Neuronal stem cell (in vitro differentiated cells): Measurements from ENCODE around the gene PRUNE1.

Experiments used
- DNase-seq: peaks from one replicate; pipeline ENCODE4 v3.0.0-alpha.2; 2013; ENCODE audit warnings: low spot score
- H2AFZ ChIP-seq: one replicate; pipeline ENCODE4 v1.6.1; 2013; ENCODE audit warnings: mild to moderate bottlenecking, low read length, inconsistent platforms
- H2AK5ac ChIP-seq: 2 replicates; pipeline ENCODE4 v1.6.1; 2013; ENCODE audit warnings: low read depth, mild to moderate bottlenecking, inconsistent platforms, low read length, moderate library complexity, mixed read lengths
- H2BK120ac ChIP-seq: 2 replicates; pipeline ENCODE4 v1.6.1; 2013; ENCODE audit warnings: low read depth, mild to moderate bottlenecking, inconsistent platforms, low read length, moderate library complexity, mixed read lengths
- H2BK12ac ChIP-seq: one replicate; pipeline ENCODE4 v1.6.1; 2013; ENCODE audit warnings: low read length, inconsistent platforms
- H2BK15ac ChIP-seq: 2 replicates; pipeline ENCODE4 v1.6.1; 2013; ENCODE audit warnings: mild to moderate bottlenecking, low read length, inconsistent platforms, mixed read lengths
- H2BK5ac ChIP-seq: one replicate; pipeline ENCODE4 v1.6.1; 2013; ENCODE audit warnings: inconsistent platforms, mild to moderate bottlenecking, low read length, moderate library complexity
- H3K14ac ChIP-seq: one replicate; pipeline ENCODE4 v1.6.1; 2013; ENCODE audit warnings: low read length, inconsistent platforms
- H3K18ac ChIP-seq: 2 replicates; pipeline ENCODE4 v1.6.1; 2013; ENCODE audit warnings: low read length, inconsistent platforms
- H3K23ac ChIP-seq: 2 replicates; pipeline ENCODE4 v1.6.1; 2013; ENCODE audit warnings: low read depth, mild to moderate bottlenecking, mixed read lengths, low read length, inconsistent platforms; ENCODE audit not compliant: poor library complexity
- H3K27ac ChIP-seq: replicated peaks from 3 replicates; pipeline ENCODE4 v1.5.1; 2013; ENCODE audit warnings: low read length, inconsistent platforms
- H3K27me3 ChIP-seq, 3 experiments: 2 replicates each; pipeline ENCODE4 v1.6.1; 2013; ENCODE audit warnings: low read length in 3 of 3, mild to moderate bottlenecking in 2 of 3, inconsistent platforms in 1 of 3, low read depth in 1 of 3, mixed read lengths in 1 of 3, moderate library complexity in 1 of 3; ENCODE audit not compliant: control insufficient read depth in 3 of 3, insufficient read depth in 3 of 3
- H3K36me3 ChIP-seq, 2 donors: replicated peaks in 1 of 2; 2 replicates each; pipeline ENCODE4 v1.6.1; 2013; ENCODE audit warnings: low read length in 2 of 2; ENCODE audit not compliant: control insufficient read depth in 2 of 2, insufficient read depth in 2 of 2
- H3K4ac ChIP-seq: 2 replicates; pipeline ENCODE4 v1.6.1; 2013; ENCODE audit warnings: inconsistent platforms, mild to moderate bottlenecking, low read length, moderate library complexity
- H3K4me1 ChIP-seq, 2 donors: 1 replicate in 1 of 2; 2 replicates in 1 of 2; pipeline ENCODE4 v1.6.1; 2013; ENCODE audit warnings: low read length in 2 of 2, low read depth in 1 of 2; ENCODE audit not compliant: control insufficient read depth in 2 of 2, insufficient read depth in 1 of 2
- H3K4me2 ChIP-seq: one replicate; pipeline ENCODE4 v1.6.1; 2013; ENCODE audit warnings: mild to moderate bottlenecking, low read length, inconsistent platforms; ENCODE audit not compliant: insufficient read depth, poor library complexity, severe bottlenecking
- H3K4me3 ChIP-seq, 2 donors: 2 replicates each; pipeline ENCODE4 v1.5.1; 2013; ENCODE audit warnings: low read length in 2 of 2, mild to moderate bottlenecking in 2 of 2, inconsistent platforms in 1 of 2, moderate library complexity in 1 of 2
- H3K79me1 ChIP-seq: one replicate; pipeline ENCODE4 v1.6.1; 2013; ENCODE audit warnings: low read depth, mild to moderate bottlenecking, inconsistent platforms, low read length, moderate library complexity
- H3K9ac ChIP-seq: one replicate; pipeline ENCODE4 v1.6.1; 2013; ENCODE audit warnings: mild to moderate bottlenecking, low read depth, low read length, inconsistent platforms; ENCODE audit not compliant: poor library complexity
- H3K9me3 ChIP-seq, 2 donors: replicated peaks in 1 of 2; 2 replicates each; pipeline versions ENCODE3 to v1.6.1; 2013; ENCODE audit warnings: low read length in 2 of 2, mild to moderate bottlenecking in 2 of 2, inconsistent platforms in 1 of 2, low read depth in 1 of 2, mixed read lengths in 1 of 2, moderate library complexity in 1 of 2; ENCODE audit not compliant: control insufficient read depth in 2 of 2, insufficient read depth in 1 of 2
- H4K8ac ChIP-seq: one replicate; pipeline ENCODE4 v1.6.1; 2013; ENCODE audit warnings: low read depth, mild to moderate bottlenecking, inconsistent platforms, low read length, moderate library complexity
- H4K91ac ChIP-seq: one replicate; pipeline ENCODE4 v1.6.1; 2013; ENCODE audit warnings: low read length, low read depth, mild to moderate bottlenecking, inconsistent platforms; ENCODE audit not compliant: poor library complexity
- WGBS, 2 donors: extraction: QIAGEN DNeasy Blood & Tissue Kit; methylation state at CpG; one replicate each; pipeline ENCODE4 v1.1.7; 2013; ENCODE audit warnings: missing lambda C conversion rate in 2 of 2, mixed read lengths in 1 of 2; ENCODE audit not compliant: insufficient read length in 2 of 2, insufficient replicate concordance in 1 of 2; ENCODE audit errors: extremely low coverage in 2 of 2; 5-methylcytosine and 5-hydroxymethylcytosine counted together

The PRUNE1 gene

DNA sequence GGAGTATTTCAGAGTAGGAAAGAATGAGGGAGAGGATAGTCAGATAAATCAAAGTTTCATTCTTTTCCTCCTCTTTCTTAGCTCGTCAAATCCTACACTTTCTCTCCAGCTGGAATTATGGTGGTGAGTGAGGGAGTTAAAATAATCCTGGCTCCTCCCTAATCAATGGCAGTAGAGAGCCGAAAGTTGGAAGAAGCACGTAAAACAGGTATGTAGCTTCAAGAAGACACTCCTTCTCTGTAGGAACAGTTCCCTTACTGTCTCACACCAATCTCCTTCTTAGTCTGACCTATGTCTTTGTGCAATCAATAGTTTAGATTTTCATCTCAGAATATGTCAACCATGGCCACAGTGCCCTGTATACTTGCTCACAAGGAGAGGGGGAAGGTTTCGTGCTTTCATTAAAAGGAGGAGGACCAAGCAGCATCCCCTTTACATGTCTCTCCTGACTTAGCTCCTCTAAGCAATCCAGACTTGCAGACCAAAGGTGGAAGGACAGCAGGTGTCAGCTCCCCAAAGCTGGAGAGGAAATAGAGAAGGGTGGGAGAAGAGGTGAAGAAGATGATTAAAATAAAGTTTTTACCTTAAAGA, 2.4 kb upstream of the PRUNE1 start:
- WGBS, 2 donors, result no CpG with 5 or more reads among the region's 4 CpGs
- H3K27me3 ChIP-seq, result no peaks in the 10 kb centered on the region
- H3K27ac ChIP-seq, result no peak overlapping the region

DNA sequence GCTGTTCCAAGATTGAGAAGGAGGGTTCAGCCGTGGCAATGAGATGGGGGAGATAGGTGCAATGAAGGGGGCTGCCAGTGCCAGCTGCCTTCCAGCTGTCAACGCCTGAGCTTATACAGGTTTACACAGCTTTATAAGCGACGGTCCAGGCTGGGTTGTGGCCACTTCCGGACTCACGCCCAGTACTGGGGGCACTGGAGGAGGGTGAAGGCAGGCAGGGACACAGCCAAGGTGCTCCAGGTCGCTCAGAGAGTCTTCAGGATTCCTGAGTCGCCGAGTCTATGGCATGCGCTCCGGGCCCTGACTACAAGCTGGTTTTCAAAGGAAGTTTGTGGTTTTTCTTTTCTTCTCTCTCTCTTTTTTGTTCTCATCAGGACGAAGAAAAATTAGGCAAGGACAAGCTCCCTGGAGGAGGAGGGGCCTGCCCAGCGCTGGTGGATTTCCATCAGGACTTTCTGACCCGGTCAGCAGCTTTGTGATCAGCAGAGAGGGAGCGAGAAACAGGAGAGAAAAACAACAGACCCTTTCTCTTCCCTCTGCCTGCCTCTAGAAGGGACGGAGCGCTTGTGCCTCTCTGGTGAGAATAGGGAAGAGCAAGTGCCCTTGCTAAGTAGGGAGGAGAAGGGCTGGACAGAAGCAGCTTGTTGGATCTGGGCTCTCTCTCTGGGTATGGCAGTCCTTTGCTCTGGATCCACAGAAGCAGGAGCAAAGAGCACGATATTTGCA, 1.8 kb upstream of the PRUNE1 start, which contains the start of gene MINDY1:
MINDY1 (minus strand) TSS at position 576 of the 726 bp plus-strand sequence. CDS start 4,285 bp downstream, outside the sequence.
- H3K27ac ChIP-seq, result peak within 1 kb of the TSS; percentile 53
- H4K91ac ChIP-seq, result no peak within 1 kb of the TSS
- peak within 1 kb of the TSS; percentile 86 for H3K18ac ChIP-seq
- H3K79me1 ChIP-seq, result no peaks in the 10 kb centered on the region
- no peak within 1 kb of the TSS for H2BK120ac ChIP-seq
- H4K8ac ChIP-seq, result no peak within 1 kb of the TSS
- H3K4me1 ChIP-seq, result peaks cover 12 to 16% of the 10 kb centered on the region in 2 donors
- peak within 1 kb of the TSS; percentile 85 for H3K9ac ChIP-seq
- no peak within 1 kb of the TSS for H3K14ac ChIP-seq
- no peak within 1 kb of the TSS for H2AK5ac ChIP-seq
- H3K4me3 ChIP-seq, result peak within 1 kb of the TSS; percentile 63 to 90
- whole genome bisulfite sequencing, 2 donors, result no CpG with 5 or more reads among the region's 18 CpGs
- H2BK15ac ChIP-seq, result no peak within 1 kb of the TSS
- no peak within 1 kb of the TSS for H3K23ac ChIP-seq
- peak within 1 kb of the TSS; percentile 81 for H3K4me2 ChIP-seq
- no peak within 1 kb of the TSS for H3K4ac ChIP-seq
- H3K27me3 ChIP-seq, result no peaks in the 10 kb centered on the region
- H2BK12ac ChIP-seq, result no peak within 1 kb of the TSS
- peak; percentile 75 for DNase-seq
- H3K9me3 ChIP-seq, result no peaks in the 10 kb centered on the region
- H2BK5ac ChIP-seq, result no peak within 1 kb of the TSS
- peak within 1 kb of the TSS; percentile 92 for H2AFZ ChIP-seq
- H3K36me3 ChIP-seq, result peaks cover 0 to 6% of the 10 kb centered on the region in 2 donors

More for the DNA sequence above, 2.4 kb upstream of the PRUNE1 start:
- peak overlapping the region; percentile 81 for H3K4me2 ChIP-seq
- peaks cover 12 to 16% of the 10 kb centered on the region in 2 donors for H3K4me1 ChIP-seq
- H3K4ac ChIP-seq, result no peak overlapping the region
- peak overlapping the region in 1 of 2 donors; percentile 61 for H3K4me3 ChIP-seq
- H4K91ac ChIP-seq, result no peak overlapping the region
- peaks cover 0 to 6% of the 10 kb centered on the region in 2 donors for H3K36me3 ChIP-seq
- no peak overlapping the region for H2BK120ac ChIP-seq
- peak overlapping the region; percentile 89 for H2AFZ ChIP-seq
- no peak overlapping the region for H2BK12ac ChIP-seq
- H3K9ac ChIP-seq, result peak overlapping the region; percentile 26
- H3K18ac ChIP-seq, result no peak overlapping the region
- no peak overlapping the region for H2AK5ac ChIP-seq
- H3K9me3 ChIP-seq, result no peaks in the 10 kb centered on the region
- no peaks in the 10 kb centered on the region for H3K79me1 ChIP-seq
- H3K23ac ChIP-seq, result no peak overlapping the region
- no peak for DNase-seq
- no peak overlapping the region for H2BK15ac ChIP-seq
- no peak overlapping the region for H3K14ac ChIP-seq
- H4K8ac ChIP-seq, result no peak overlapping the region
- H2BK5ac ChIP-seq, result no peak overlapping the region

DNA sequence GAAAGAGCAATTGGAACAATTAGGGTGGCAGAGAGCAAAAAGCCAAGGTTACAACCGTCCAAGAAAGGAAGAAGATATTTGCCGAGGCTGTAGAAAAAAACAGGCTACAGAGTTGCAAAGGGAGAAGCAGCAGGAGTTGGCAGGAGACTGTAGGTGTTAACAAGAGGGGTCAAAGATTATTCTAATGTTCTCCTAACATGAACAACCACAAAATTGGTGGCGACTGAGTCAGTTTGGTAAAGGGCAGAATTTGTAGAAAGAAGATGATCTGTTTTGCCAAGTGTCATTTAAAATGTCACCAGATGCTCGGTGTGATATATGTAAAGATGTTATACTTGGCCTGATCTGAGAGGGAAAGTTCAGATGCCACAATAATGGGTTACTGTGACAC, 401 bp upstream of the PRUNE1 start:
- peak overlapping the region; percentile 92 for H2AFZ ChIP-seq
- peak overlapping the region in 1 of 2 donors; percentile 90 for H3K4me3 ChIP-seq
- no peaks in the 10 kb centered on the region for H3K27me3 ChIP-seq
- no peak overlapping the region for H2AK5ac ChIP-seq
- no peaks in the 10 kb centered on the region for H3K36me3 ChIP-seq
- no peak overlapping the region for H3K14ac ChIP-seq
- no peak overlapping the region for H3K27ac ChIP-seq
- no peak overlapping the region for H4K91ac ChIP-seq
- peak; percentile 31 for DNase-seq
- no peak overlapping the region for H3K9ac ChIP-seq
- no peak overlapping the region for H2BK12ac ChIP-seq
- no peak overlapping the region for H2BK15ac ChIP-seq
- peaks cover 12 to 16% of the 10 kb centered on the region in 2 donors for H3K4me1 ChIP-seq
- no peak overlapping the region for H3K4me2 ChIP-seq
- no peaks in the 10 kb centered on the region for H3K79me1 ChIP-seq
- H3K4ac ChIP-seq, result no peak overlapping the region
- no peak overlapping the region for H2BK5ac ChIP-seq
- H3K9me3 ChIP-seq, result no peaks in the 10 kb centered on the region
- H3K18ac ChIP-seq, result no peak overlapping the region
- no peak overlapping the region for H3K23ac ChIP-seq
- H4K8ac ChIP-seq, result no peak overlapping the region
- WGBS, 2 donors, result no CpG with 5 or more reads among the region's 4 CpGs
- no peak overlapping the region for H2BK120ac ChIP-seq

DNA sequence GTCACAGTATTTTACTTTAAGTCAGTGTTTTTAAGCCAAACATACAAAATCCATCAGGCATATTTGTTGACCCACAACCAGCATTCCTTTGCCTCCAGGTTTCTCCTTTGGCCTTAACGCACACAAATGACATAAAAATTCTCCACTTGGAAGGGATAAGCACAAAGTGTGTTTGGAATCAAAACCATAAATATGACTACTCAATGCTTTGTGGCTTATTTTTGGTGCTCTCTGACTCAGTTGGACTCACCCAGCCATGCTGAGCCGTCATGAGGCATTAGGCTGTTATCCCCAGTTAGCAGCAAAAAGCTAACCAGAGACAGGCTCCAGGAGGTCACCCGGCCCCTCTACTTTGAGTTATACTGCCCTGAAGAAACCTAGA, 948 bp downstream of the PRUNE1 start:
- H2AK5ac ChIP-seq, result no peak overlapping the region
- H4K8ac ChIP-seq, result no peak overlapping the region
- no peak overlapping the region for H3K27ac ChIP-seq
- no peaks in the 10 kb centered on the region for H3K9me3 ChIP-seq
- peaks cover 12 to 16% of the 10 kb centered on the region in 2 donors for H3K4me1 ChIP-seq
- H3K18ac ChIP-seq, result no peak overlapping the region
- peak overlapping the region; percentile 84 to 90 for H3K4me3 ChIP-seq
- H2BK15ac ChIP-seq, result no peak overlapping the region
- H3K4me2 ChIP-seq, result peak overlapping the region; percentile 77
- DNase-seq, result no peak
- no peak overlapping the region for H3K9ac ChIP-seq
- no peak overlapping the region for H2BK12ac ChIP-seq
- no peaks in the 10 kb centered on the region for H3K36me3 ChIP-seq
- no peak overlapping the region for H3K14ac ChIP-seq
- peaks cover 4% of the 10 kb centered on the region for H3K79me1 ChIP-seq
- no peak overlapping the region for H4K91ac ChIP-seq
- H3K27me3 ChIP-seq, result no peaks in the 10 kb centered on the region
- H2BK5ac ChIP-seq, result no peak overlapping the region
- no CpG with 5 or more reads among the region's 3 CpGs for WGBS, 2 donors
- no peak overlapping the region for H3K23ac ChIP-seq
- H2AFZ ChIP-seq, result peak overlapping the region; percentile 92
- no peak overlapping the region for H2BK120ac ChIP-seq
- H3K4ac ChIP-seq, result no peak overlapping the region
